HEK293T (cell line): ENCODE results near the gene GRIN2A.

Experiments
- CTCF ChIA-PET: fragments of 350-600 bp; formaldehyde crosslinking; extraction: SDS; loops from one replicate; lab custom pipeline; 2021; ENCODE audit warnings: antibody characterized with exemption, inconsistent platforms; lab: Yijun Ruan, JAX
- POLR2A ChIA-PET: fragments of 350-600 bp; formaldehyde crosslinking; extraction: SDS; loops from one replicate; lab custom pipeline; 2020; ENCODE audit warnings: antibody characterized with exemption, inconsistent platforms; lab: Yijun Ruan, JAX
- DNase-seq: peaks from one replicate; pipeline ENCODE4 v3.0.0; 2012; ENCODE audit warnings: mixed read lengths; ENCODE audit errors: extremely low spot score
- ARNT ChIP-seq: fragments of 450-650 bp; IDR thresholded peaks from 2 replicates; pipeline ENCODE4 v1.6.1; 2017; ENCODE audit warnings: mild to moderate bottlenecking
- BHLHE40 ChIP-seq: fragments of 450-650 bp; IDR thresholded peaks from 2 replicates; pipeline ENCODE4 v1.6.1; 2016; ENCODE audit warnings: mild to moderate bottlenecking, moderate library complexity, borderline replicate concordance
- CTBP1 ChIP-seq: fragments of 450-650 bp; IDR thresholded peaks from 2 replicates; pipeline ENCODE4 v1.6.1; 2016; ENCODE audit warnings: borderline replicate concordance
- ELF4 ChIP-seq: fragments of 450-650 bp; IDR thresholded peaks from 2 replicates; pipeline ENCODE4 v1.6.1; 2017; ENCODE audit warnings: antibody characterized with exemption
- FOXA1 ChIP-seq: fragments of 450-650 bp; IDR thresholded peaks from 2 replicates; pipeline ENCODE4 v1.6.1; 2016; ENCODE audit warnings: mild to moderate bottlenecking
- FOXK2 ChIP-seq: fragments of 450-650 bp; IDR thresholded peaks from 2 replicates; pipeline ENCODE4 v1.6.1; 2016; ENCODE audit warnings: mild to moderate bottlenecking
- FOXM1 ChIP-seq: fragments of 450-650 bp; IDR thresholded peaks from 2 replicates; pipeline ENCODE4 v1.6.1; 2017; ENCODE audit warnings: mild to moderate bottlenecking, borderline replicate concordance
- HDGF ChIP-seq: fragments of 450-650 bp; IDR thresholded peaks from 2 replicates; pipeline ENCODE4 v1.6.1; 2017; ENCODE audit warnings: antibody characterized with exemption, borderline replicate concordance
- L3MBTL2 ChIP-seq: fragments of 450-650 bp; conservative IDR thresholded peaks from 2 replicates; pipeline ENCODE4 v1.6.1; 2016; ENCODE audit warnings: mild to moderate bottlenecking
- LEF1 ChIP-seq: fragments of 450-650 bp; IDR thresholded peaks from 2 replicates; pipeline ENCODE4 v1.6.1; 2017; ENCODE audit warnings: mild to moderate bottlenecking, borderline replicate concordance
- NFRKB ChIP-seq: fragments of 450-650 bp; IDR thresholded peaks from 2 replicates; pipeline ENCODE4 v1.6.1; 2016; ENCODE audit warnings: mild to moderate bottlenecking, moderate library complexity
- SP1 ChIP-seq: fragments of 450-650 bp; IDR thresholded peaks from 2 replicates; pipeline ENCODE4 v1.6.1; 2017
- SUZ12 ChIP-seq: fragments of 450-650 bp; IDR thresholded peaks from 2 replicates; pipeline ENCODE4 v1.6.1; 2016; ENCODE audit warnings: mild to moderate bottlenecking
- TARDBP ChIP-seq: fragments of 450-650 bp; IDR thresholded peaks from 2 replicates; pipeline ENCODE4 v1.6.1; 2016
- ZNF384 ChIP-seq: fragments of 450-650 bp; IDR thresholded peaks from 2 replicates; pipeline ENCODE4 v1.6.1; 2016
- TF ChIP-seq, protein P1 (sequence below): fragments of 450-650 bp; IDR thresholded peaks from 2 replicates; pipeline ENCODE4 v1.6.1; 2016

The GRIN2A gene

DNA sequence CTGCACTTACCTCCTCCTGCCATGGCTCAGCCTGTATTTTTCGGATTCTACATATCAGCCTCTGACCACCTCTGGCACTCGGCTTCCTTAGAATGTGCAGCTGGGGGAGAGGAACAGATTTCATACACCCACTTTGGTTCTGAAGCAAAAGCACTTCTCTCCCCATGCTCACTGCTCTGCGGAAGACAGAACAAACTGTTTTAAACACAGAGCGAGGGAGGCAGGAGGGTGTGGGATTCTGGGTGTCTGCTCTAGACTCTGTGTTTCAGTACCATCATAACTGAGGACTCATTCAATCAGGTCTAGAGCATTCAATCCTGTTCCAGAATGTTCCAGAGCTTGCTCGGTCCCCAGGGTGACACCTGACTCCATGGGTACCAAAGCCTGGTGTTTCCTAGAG, 239.1 kb downstream of the GRIN2A start:
- CTCF ChIA-PET: no interaction called here
- POLR2A ChIA-PET: no interaction called here
- TF ChIP-seq CTBP1 (no peak), BHLHE40 (no peak), SUZ12 (no peak), FOXK2 (no peak), ELF4 (no peak), FOXM1 (no peak), LEF1 (no peak), TARDBP (no peak)
- no peak for DNase-seq

DNA sequence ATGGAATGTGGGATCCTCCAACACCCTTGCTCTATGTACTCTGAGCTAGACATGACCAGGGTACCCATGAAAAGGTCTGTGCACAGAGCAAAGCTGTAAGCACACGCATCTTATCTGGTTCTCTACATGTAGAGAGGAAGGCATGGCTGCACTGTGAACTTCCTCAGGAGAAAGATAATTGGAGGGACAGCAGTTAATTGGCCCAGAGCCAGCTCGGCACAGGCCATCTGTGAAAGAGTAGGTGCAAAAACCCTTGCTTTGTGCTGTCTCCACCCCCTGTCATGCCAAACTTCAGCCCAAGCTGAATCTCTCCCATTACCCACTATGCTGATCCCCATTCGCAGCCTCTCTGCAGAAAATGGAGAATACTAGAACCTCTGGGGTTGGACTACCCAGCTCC, 241.0 kb downstream of the GRIN2A start:
- ChIA-PET POLR2A (no interaction called here), CTCF (no interaction called here)
- no peak for DNase-seq
- TF ChIP-seq TARDBP (no peak), FOXK2 (no peak), ELF4 (no peak), ARNT (no peak), CTBP1 (no peak), HDGF (no peak), SUZ12 (no peak), BHLHE40 (no peak), FOXM1 (no peak), FOXA1 (no peak), LEF1 (no peak), SP1 (no peak)
- TF ChIP-seq, protein P1, sequence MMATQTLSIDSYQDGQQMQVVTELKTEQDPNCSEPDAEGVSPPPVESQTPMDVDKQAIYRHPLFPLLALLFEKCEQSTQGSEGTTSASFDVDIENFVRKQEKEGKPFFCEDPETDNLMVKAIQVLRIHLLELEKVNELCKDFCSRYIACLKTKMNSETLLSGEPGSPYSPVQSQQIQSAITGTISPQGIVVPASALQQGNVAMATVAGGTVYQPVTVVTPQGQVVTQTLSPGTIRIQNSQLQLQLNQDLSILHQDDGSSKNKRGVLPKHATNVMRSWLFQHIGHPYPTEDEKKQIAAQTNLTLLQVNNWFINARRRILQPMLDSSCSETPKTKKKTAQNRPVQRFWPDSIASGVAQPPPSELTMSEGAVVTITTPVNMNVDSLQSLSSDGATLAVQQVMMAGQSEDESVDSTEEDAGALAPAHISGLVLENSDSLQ: no peak

- no peak for TF ChIP-seq FOXM1
- TF ChIP-seq L3MBTL2: no peak
- no peak for TF ChIP-seq NFRKB
- TF ChIP-seq FOXA1: no peak
- no peak for TF ChIP-seq SP1
- no peak for TF ChIP-seq HDGF
- TF ChIP-seq FOXK2: no peak
- TF ChIP-seq ZNF384: no peak
- TF ChIP-seq, protein P1: no peak
- no peak for TF ChIP-seq SUZ12
- TF ChIP-seq LEF1: no peak
- no peak for TF ChIP-seq BHLHE40
- TF ChIP-seq CTBP1: no peak
- no peak for TF ChIP-seq ARNT
- TF ChIP-seq TARDBP: no peak
- CTCF ChIA-PET: no interaction called here
Observed at GRCh38 chr16:9934723-9935508, 247.3 kb downstream of the GRIN2A start.

DNA sequence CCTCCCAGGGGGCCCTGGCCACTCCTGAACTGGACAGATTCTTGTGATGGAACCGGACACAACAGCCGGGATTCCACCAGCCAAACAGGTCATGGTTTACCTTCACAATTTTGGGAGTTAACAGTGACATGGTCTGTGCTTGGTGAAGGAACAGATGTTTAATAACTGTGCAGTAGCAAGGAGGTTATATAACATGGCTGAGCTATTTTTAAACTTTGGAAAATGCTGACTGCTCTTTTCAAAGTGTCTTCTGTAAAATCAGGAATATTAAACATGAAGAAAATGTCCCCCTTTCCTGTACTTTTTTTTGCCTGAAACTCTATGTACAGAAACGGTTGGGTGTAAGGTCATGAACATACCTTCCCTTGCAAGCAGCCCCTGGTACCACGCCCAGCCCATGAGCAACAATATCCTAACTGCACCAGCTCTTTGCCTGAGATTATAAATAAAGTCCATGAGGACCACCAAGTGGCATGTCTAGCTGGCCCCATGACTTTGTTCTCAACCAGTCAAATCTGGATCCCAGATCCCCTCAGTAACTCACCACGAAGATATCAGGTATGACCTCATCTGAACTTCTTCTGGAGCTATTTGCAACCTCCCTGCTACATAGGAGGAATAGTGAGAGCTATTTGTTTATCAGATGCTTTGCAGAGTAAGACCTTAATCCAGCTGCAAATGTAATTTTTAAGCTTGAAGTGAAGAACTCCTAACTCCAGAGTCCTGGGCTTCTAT, 249.1 kb downstream of the GRIN2A start:
- DNase-seq: no peak
- ChIA-PET POLR2A (no interaction called here), CTCF (no interaction called here)
- TF ChIP-seq NFRKB (no peak), LEF1 (no peak)

More at GRCh38 chr16:9934723-9935508, 247.3 kb downstream of the GRIN2A start:
- no peak for DNase-seq
- POLR2A ChIA-PET: no interaction called here

DNA sequence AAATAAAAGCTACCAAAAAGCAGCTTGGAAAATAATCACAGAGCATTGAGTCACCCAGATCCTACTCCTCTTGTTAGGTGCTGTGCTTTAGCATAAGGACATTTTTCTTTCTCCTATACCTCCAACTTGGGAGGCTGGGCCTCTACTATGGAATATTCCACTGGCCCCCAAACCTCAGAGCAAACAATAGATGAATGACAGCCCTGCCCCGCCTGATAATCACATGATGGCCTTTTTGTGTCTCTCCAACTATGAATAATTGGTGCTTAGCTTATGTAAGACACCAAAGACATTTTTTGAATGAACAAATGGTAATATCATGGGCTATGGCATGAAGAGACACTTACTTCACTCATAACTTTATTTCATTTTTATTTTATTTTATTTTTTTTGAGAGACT, 250.2 kb downstream of the GRIN2A start:
- TF ChIP-seq, protein P1: no peak
- TF ChIP-seq BHLHE40: no peak
- TF ChIP-seq ARNT: no peak
- no peak for TF ChIP-seq LEF1
- no peak for TF ChIP-seq FOXA1
- no peak for TF ChIP-seq SUZ12
- TF ChIP-seq L3MBTL2: no peak
- no peak for TF ChIP-seq FOXK2
- TF ChIP-seq HDGF: no peak
- TF ChIP-seq CTBP1: no peak
- DNase-seq: no peak
- CTCF ChIA-PET: interaction anchor here (0.7 kb wide), 1 partner anchor 257 kb away, joined by 3 read pairs; no protein-coding TSS in a partner anchor
- POLR2A ChIA-PET: no interaction called here

DNA sequence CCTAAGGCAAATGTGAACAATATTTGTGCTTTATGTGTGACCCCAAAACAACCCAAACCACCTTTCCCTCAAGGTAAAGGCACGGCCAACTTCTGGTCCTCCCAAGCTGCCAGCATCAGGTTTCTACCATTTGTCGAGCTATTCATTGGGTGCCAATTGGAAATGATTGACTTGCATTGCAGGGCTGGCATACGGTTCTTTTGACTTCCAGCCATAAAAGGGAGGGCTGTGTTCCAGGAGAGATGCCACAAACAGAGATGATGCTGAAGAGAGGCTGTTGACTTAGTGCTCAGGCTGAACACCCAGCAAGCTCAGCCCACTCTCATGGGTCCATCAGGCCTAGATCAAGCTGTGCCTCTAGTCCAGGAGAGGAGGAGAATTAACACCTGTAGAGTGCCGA, 252.4 kb downstream of the GRIN2A start:
- TF ChIP-seq, protein P1: no peak
- no peak for TF ChIP-seq LEF1
- no peak for TF ChIP-seq FOXM1
- TF ChIP-seq FOXK2: no peak
- TF ChIP-seq FOXA1: no peak
- no peak for TF ChIP-seq ZNF384
- TF ChIP-seq TARDBP: no peak
- no peak for TF ChIP-seq CTBP1
- CTCF ChIA-PET: no interaction called here
- POLR2A ChIA-PET: no interaction called here
- no peak for DNase-seq
